HTERT RPE-1 (cell line): Measurements from ENCODE around the gene SLBP.

ENCODE experiments used
- in situ Hi-C: fragments of 300-500 bp; cut with MboI; formaldehyde crosslinking; loops from 4 replicates; pipeline ENCODE4 v1.14.3; 2020; ENCODE audit warnings: low sequenced_read_pairs

The SLBP gene

DNA sequence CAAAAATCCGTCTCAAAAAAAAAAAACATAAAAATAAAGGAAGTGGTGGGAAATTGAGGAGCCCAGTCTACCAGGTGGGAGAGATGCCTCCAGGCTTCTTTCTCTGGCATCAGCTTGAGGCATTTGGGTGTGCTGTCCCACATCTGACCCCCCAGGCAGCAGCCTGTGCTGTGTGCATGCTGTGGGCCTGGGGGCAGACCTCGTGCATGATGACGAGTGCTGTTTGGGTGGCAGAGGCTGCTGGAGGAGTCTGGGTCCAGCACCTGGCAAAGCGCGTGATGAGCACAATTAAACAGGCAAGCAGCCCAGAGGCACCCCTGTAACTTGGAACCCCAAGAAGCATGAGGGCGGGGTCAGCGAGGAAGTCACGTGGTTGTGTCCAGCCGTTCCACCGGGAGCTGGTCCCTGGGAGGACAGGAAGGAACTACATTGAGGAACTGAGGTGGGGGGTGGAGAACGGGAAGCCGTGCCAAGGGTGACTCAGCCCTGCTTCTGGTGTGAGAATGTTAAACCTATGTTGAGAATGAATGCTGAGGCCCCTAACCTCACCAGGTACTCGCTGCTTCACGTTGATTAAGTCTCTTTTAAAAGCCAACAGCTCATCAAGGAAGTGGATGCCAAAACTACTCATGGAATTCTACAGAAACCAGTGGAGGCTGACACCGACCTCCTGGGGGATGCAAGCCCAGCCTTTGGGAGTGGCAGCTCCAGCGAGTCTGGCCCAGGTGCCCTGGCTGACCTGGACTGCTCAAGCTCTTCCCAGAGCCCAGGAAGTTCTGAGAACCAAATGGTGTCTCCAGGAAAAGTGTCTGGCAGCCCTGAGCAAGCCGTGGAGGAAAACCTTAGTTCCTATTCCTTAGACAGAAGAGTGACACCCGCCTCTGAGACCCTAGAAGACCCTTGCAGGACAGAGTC, 15.3 kb upstream of the SLBP start:
- in situ Hi-C loops: no loop called here

DNA sequence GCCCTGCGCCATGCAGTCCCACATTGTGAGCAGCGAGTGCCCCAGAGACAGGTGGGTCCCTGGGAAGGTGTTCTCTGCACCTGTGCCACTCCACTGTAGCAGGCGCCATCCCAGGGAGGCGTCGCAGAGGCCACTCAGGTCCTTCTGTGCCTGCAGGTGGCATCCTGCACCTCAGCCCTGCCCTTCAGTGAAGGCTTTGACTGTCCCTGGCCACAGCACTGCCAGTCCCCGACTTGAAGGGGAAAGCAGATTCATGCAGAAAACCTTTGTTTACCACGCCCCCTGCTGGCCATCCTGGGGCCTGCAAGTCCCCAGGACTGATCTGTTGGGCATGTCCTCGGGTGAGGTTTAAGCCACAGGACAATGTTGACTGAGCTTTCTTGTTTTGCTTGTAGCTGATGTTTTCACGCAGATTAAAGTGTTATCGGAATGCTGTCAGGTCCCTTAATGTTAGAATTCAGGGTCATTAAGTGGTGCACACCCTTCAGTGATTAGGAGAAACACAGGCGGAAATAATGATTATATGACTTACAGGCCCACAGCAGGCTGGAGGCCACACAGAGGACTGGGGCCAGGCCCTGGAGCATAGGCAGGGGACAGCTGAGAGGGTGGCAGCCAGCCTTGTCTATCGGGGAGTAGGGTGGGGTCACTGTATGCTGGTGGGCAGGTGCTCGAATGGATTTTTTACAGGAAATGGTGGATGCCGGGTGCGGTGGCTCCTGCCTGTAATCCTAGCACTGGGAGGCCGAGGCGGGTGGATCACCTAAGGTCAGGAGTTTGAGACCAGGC, 14.2 kb upstream of the SLBP start:
- in situ Hi-C loops: no loop called here

DNA sequence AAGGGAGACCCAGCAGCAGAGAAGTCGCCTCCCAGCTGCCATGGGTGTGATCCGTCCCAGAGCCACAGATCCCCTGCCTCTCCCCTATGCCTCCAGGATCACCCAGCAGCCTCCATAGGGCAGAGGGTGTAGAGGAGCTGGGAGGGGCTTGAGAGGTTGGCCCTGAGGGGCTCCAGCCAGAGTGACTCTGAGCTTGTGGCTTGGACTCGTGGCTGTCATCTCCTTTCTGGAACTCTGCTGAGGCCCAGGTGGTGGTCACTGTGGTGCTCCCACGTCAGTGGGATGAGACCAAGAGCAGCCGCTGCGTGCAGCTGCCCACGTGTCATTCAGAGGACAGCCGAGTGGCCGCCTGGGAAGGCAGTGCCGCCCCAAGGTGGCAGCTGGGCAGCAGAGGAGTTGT, 13.4 kb upstream of the SLBP start:
- in situ Hi-C loops: no loop called here

DNA sequence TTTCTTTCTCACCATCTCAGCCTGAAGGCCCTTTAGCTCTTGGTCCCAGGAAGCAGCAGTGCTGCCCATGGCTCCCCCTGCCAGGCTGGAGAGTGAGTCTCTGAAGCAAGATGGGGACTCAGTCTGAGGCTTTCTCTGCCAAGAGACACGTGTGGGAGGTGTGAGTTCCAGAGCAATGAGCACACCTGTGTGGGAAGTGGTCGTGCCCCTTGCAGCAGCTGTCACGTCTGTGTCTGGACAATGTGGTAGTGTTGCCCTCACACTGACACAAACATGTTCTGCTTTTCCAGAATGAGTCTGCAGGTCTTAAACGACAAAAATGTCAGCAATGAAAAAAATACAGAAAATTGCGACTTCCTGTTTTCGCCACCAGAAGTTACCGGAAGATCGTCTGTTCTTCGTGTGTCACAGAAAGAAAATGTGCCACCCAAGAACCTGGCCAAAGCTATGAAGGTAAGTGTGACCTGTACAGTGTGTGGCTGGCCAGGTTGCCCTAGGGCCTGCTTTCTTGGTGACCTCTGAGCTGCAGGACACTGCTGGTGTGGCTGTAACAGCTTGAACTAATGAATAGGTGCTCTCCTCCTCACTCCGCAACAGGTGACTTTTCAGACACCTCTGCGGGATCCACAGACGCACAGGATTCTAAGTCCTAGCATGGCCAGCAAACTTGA, 11.1 kb upstream of the SLBP start:
- in situ Hi-C loops: no loop called here

DNA sequence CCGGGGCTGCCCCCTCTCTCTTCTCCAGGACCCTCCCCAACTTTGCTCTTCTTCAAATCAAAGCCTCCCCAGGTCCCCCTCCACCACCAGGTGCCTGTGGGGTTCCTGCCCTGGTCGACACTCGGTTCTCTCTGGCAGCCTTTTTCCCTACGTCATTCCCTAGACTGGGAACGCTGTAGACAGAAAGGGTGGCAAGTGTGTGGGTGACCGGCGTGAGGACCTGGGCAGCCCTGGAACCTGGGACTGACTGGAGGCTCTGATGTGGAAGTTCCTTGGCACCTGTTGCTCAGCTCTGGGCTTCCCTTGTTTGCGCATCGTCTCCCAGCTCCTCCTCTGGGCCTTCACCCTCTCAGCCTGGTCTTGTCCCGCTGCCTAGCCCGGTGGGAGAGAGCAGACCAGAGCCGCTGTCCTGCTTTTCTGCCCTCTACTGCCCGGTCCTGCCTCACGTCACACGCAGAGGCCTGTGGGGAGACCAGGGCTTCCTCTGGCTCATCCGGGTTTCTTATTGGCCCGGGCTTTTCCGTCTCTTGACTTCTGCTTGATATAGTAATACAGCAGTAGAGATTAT, 10.5 kb upstream of the SLBP start:
- in situ Hi-C loops: no loop called here

DNA sequence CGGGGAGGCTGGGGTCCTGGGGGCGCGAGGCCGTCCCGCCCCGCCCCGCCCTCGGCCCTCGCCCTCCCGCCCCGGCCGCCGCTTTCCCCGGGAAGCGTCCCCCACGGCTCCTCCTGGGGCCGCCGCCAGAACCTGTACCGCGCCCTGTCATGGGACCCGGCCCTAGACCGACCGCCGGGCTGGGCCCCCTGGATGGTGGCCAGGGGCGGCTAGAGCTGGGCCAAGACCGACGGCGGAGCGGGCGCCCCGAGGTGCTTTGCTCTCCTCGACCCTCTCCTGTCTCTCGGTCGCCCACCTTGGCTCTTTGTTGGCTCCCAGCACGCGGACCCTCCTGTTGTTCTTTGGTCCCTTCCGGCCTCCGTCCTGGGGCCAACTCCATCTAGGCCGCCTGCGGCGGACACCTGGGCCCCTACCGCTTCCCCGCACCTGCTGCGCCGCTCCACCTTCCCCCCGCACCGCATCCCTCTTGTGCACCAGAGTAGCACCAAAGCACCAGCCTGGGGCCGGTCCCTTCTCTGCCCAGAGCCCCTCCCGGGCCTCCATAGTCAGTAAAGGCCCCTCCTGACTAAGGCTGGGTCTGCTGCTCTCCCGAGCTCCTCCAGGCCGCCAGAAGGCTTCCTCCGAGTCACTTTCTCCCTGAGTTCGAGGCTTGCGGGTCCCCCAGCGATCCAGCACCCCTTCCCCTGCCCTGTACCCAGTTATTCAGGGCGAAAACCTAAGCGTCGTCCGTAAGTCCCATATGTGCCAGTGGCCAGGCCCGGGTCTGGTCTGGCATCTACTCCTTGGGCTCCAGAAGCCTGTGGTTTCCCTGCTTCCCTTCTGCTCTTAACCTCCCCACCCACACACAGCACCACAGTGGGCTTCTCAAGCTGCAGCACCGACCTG, 9.8 kb upstream of the SLBP start:
- in situ Hi-C loops: no loop called here

DNA sequence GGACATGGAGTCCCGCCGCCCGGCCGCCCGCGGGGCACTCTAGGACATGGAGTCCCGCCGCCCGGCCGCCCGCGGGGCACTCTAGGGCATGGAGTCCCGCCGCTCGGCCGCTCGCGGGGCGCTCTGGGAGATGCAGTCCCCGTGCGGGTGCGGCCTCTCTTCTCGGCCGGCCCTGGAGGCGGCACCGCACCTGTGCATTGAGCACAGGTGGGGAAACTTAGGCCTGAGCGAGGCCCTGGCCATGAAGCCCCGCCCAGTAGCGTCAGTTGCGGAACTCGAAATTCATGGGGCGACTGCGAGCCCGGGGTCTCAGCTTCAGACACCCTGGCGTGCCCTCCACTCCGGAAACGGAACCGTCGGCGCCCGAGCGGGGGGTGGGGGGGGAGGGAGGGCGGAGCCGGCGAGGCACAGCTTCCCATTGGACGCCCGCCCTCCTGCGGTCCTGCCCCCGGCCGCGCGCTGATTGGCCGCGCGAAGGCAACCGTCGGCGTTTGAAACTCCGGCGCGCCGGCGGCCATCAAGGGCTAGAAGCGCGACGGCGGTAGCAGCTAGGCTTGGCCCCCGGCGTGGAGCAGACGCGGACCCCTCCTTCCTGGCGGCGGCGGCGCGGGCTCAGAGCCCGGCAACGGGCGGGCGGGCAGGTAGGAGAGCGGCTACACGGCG, 9.0 kb upstream of the SLBP start, which contains the start of the genes TACC3 and TMEM129:
TSS of gene TACC3 (plus strand) at position 519 of the 663 bp plus-strand sequence. CDS start 1,901 bp downstream, outside the sequence.
TSS of gene TMEM129 (minus strand) at position 321 of the 663 bp plus-strand sequence. CDS start 486 bp downstream, outside the sequence.
- in situ Hi-C loops: no loop called here

DNA sequence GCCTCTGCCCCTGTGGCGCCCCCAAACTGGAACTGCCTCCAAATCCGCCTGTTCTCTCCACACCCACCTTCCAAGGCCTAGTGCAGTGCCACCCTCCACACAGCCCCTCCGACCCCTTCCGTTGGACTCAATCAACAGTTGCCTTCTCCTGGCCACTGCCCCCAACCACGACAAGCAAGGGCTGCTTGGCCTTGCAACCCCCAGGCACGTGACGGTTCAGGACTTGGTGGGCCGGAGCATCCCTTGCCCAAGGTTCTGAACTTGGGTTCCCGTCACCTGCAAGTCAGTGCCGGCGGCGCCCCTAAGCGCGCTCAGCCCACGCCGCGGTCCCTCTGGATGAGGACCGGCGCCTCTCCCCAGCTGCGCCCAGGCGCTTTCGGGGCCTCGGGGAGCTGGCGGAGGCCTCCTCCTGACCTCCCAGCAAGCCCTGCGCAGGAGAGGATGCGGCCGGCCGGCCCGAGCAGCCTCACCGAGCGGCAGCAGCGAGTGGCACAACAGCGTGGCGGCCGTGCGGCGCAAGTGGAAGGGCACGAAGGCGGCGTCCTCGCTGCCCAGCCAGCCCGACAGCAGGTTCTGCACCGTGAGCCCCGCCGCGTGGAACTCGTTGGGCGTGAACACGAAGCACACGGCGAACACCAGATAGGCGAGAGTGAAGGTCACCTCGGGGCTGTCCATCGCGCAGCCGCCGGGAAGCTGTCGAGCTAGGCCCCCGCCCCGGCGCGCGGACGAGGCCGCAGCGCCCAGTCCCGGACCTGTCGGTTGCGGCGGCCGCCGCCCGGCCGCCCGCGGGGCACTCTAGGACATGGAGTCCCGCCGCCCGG, 8.3 kb upstream of the SLBP start:
- in situ Hi-C loops: no loop called here

DNA sequence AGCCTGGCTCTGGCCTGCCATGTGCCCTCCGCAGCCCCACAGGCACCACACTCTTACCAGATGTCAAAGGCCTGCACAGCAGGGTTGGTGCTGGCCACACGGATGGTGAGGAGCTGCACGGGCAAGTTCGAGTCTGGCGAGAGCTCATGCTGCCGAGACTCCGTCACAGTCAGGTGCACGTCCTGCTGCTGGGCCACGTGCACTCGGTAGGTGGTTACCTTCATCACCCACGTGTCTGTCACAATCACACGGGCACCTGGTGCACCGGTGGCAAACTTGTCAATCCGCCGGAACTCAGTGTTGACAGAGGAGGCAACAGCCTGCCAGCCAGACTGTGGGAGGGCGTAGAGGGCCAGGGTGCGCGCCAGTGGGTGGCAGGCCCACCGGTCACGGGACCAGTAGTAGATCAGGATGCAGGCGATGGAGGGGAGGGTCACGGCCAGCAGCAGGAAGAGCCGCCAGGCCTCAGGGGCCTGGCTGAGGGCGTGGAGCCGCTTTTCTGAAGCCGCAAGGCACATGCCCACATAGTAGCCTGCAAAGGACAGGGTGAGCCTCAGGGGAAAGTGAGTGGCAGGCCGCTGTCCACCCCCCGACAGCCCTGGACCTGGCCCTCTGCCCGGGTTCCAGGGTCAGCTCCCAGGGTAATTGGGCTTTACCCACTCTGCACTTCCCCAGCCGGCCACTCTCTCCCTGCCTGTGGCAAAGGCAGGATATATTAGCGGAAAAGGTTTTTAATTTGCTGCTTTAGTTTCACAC, 6.2 kb upstream of the SLBP start:
- in situ Hi-C loops: no loop called here

DNA sequence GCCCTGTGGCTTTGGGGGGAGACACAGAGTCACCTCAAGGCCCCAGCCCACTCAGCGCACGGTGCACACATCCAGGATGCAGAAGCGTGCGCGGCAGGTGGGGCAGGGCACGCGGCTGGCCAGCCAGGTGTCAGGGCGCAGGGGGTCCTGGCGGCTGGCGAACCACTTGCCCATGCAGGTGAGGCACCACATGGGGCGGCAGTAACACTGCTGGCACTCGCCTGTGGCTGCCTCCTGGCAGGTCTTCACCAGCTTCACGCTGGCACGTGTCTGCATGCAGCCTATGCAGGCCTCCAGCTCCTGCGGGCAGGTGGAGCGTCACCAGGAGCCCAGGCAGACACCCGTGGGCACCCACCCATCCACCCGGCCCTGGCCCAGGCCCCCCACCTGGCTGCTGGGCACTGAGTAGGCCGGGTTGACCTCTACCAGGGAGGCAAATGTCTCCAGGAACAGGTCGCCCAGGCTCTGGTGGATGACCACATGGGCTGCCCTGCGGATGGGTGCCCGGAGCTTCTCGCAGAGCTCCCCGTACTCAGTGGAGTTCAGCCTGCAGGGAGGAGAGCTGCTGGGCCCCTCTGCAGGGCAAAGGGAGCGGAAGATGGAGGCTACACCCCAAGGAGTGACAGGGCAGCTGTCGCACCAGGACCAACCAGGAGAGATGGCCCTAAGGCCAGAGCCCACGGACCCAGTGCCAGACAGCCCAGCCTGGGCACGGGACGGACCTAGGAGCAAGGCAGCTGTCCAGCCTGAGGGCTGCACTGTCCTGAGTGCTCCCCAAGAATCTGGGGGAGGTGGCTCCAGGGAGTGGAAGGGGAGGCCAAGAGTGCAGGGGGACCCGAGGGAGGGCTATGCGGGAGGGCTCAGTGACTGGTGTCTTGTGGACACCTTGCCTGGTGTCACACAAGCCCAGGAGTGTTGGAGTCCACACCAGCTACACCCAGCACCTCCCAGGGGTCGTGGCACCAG, 5.3 kb upstream of the SLBP start:
- in situ Hi-C loops: no loop called here

DNA sequence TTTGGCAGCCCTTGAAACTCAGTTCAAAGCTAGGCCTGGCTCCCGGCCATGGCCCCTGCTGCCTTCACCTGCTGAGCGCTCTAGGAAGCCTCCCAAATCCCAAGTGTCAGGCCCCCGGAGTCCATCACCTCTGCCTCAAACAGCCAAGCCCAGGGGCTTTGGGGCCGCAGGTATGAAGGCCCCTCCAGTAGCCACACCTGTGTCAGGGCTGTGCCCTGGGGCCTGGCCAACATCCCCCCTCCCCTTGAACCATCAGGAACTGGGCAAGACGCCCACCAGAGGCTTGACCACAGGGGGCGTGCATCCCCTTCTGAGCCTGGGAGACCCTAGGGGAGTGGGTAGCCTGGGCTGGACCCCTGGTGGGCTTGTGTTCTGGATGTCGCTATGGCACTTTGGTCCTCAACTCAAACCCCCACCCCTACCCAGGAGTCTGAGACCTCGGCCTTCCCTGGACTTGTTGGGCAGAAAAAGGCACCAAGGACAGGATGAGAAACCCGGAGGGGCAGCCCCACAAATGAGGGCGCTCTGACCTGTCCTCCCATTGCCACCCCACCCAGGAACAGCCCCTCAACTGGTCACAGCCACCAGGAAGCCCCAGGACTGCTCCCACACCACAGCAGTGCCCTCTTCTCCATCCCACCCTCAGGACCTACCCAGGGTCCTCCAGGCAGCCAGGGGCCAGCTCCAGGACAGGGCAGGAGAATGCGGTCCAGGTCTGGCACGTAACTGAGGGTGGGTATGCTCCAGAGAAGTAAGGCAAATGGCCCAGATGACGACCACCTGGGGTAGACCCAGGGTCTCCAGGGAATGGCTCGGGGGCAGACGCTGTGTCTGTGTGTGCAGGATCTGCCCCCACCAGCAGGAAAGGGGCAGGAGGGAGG, 4.2 kb upstream of the SLBP start:
- in situ Hi-C loops: no loop called here

DNA sequence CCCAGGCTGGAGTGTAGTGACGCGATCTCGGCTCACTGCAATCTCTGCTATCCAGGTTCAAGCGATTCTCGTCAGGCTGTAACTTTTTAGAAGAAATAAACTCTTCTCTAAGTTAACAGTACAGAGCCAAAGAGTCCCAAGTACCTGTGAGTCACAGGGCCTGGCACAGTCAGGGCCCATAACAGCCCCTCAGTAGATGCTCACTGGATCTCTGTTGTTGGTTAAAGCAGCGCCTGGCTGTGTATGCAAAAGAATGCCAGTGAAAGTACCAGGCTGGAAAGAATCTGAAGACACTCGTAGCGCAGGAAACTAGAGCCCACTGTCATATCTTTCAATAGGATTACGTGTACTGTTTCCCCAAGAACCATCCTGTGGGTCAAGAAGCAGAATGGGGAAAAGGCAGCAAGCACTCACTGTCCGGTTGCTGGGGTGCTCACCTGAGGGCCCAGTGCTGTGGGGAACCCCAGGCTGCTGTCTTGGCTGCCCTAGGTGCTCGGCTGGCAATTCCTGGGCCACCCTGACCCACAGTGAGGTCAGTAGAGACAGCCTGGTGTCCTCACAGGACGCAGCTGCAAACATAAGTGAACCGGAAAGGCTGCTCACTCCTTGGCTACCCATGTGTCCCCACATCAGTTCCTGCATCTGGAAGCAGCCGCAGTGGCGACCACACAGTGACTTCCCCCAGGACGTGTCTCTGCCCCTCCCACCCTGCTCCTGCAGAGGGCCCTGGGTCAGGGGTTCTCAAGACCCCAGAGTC, 3.1 kb upstream of the SLBP start:
- in situ Hi-C loops: no loop called here

DNA sequence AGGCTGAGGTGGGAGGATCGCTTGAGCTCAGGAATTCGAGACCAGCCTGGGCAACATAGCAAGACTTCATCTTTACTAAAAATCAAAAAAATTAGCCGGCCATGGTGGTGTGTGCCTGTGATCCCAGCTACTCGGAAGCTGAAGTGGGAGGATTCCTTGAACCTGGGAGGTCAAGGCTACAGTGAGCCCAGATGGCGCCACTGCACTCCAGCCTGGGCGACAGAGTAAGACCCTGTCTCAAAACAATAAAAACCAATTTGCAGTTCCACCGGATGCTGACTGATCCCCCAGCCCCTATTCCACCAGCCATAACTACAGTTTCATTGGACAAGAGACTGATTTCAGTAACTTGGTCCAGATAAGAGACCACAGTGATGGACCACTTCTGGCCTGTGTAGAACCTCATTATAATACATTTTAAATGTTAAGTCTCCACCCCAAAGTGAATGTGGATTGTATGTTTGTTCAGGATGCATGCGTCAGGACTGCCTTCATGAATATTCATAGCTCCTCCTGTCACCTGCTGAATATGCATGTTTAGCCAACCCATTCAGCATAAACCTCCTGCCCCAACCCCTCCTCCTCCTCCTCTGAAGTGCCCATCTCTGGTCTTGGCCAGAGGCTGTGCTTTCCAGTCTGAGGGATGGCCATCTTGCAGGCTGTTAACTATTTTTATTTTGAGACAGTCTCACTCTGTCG, 2.3 kb upstream of the SLBP start:
- in situ Hi-C loops: no loop called here
